GM12864 (cell line): ENCODE measurements around the gene ZNF337.
A peak's percentile ranks its signal among the peaks of the same experiment; 100 is the strongest.
"Not testable (repeated sequence)": the region's sequence is repeated elsewhere in the genome, so short reads cannot be mapped to it uniquely, and the experiment has no call there.

ENCODE experiments used
- DNase-seq: peaks from one replicate; pipeline ENCODE4 v3.0.0-alpha.2; 2011; ENCODE audit warnings: low read depth
- H3K4me3 ChIP-seq: 2 replicates; pipeline ENCODE4 v1.5.1; 2011; ENCODE audit warnings: mild to moderate bottlenecking, low read depth, low read length, control low read depth
- CTCF ChIP-seq: IDR thresholded peaks from 2 replicates; pipeline ENCODE4 v1.5.1; 2011; ENCODE audit warnings: low read depth, mild to moderate bottlenecking, moderate library complexity, low read length, control low read depth, inconsistent platforms; ENCODE audit errors: missing control alignments

ZNF337 gene

DNA sequence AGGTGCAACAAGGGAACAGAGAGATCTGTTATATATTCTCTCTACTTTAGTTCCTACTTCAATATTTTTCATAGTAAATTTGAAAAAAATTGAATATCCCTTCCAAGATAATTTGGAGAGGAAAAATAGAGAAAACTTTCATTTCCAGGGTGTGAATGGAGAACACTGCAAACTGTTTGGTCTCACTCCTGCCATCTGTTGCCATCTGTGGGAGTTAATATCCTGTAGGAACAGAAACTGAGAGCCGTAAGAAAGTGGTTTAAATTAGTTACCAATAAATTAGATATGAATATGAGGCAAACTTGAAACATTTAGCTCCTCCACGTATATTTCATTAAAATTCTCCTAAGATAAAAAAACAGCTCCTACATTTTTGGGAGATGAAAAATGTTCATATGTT, 4.2 kb downstream of the ZNF337 start:
- no peak for TF ChIP-seq CTCF
- no peak for DNase-seq
- no peak overlapping the region for H3K4me3 ChIP-seq

- no peak for DNase-seq
- H3K4me3 ChIP-seq: no peak overlapping the region
- TF ChIP-seq CTCF: no peak
Observed at GRCh38 chr20:25690427-25690826, 6.2 kb downstream of the ZNF337 start.

- no peak overlapping the region for H3K4me3 ChIP-seq
- DNase-seq: no peak
- TF ChIP-seq CTCF: no peak
Observed at GRCh38 chr20:25686081-25687067, 10.3 kb downstream of the ZNF337 start.

DNA sequence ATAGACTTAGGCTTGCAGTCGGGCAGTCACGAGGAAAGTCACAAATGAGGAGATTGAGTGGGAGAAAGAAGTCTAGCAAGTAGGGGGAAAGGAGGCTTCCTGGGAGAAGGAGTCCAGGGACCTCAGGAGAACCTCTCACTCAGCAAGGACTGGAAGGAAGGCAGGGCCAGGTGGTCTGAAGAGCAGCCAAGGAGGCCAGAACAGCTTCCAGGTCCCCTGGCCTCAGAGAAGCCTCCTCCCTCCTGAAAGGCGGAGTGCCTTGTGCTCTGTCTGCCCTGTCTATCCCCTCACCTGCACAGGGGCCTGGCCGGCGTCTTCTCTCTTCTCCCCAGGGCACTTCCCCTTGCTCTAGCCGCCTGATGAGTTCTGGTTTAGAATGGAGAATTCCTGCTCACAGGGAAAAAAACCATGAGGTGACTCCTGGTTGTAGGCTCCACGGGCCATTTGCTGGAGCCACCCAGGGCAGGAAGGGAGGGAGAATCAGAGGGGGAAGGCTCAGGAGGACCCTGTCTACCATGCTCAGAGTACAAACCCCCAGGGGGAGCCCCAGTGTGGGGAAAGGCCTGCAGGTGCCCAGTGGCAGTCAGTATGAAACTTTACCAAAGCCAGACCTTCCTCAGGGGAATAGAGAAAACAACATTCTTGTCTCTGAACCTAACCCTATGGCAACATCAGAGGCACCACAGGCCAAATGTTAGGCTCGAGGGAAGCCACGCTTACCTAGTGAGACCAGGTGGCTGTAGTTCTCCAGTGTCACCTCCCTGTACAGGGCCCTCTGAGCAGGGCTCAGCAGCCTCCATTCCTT, 11.2 kb downstream of the ZNF337 start:
- peak; percentile 31 for TF ChIP-seq CTCF
- no peak for DNase-seq
- H3K4me3 ChIP-seq: no peak overlapping the region

- not testable (repeated sequence) for H3K4me3 ChIP-seq, DNase-seq
Observed at GRCh38 chr20:25683826-25684225, 12.8 kb downstream of the ZNF337 start.

DNA sequence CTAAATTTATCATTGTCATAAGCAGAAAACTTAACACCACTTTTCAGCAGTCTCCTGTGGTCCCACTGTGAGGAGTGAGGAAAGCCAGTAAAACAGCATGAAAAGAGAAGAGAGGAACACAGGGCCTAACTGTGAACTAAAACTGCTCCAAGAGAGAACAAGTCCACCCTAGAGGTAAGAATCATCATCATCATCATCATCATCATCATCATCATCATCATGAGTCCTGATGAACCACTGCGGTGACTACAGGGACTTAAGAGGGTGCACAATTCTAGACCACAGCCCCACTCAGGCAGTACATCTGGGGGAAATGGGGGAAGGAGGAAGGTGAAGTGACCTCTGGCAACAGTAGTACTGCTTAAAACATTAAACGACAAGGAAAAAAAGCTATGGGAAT, 13.6 kb downstream of the ZNF337 start:
- no peak for DNase-seq
- no peak overlapping the region for H3K4me3 ChIP-seq
- TF ChIP-seq CTCF: no peak

DNA sequence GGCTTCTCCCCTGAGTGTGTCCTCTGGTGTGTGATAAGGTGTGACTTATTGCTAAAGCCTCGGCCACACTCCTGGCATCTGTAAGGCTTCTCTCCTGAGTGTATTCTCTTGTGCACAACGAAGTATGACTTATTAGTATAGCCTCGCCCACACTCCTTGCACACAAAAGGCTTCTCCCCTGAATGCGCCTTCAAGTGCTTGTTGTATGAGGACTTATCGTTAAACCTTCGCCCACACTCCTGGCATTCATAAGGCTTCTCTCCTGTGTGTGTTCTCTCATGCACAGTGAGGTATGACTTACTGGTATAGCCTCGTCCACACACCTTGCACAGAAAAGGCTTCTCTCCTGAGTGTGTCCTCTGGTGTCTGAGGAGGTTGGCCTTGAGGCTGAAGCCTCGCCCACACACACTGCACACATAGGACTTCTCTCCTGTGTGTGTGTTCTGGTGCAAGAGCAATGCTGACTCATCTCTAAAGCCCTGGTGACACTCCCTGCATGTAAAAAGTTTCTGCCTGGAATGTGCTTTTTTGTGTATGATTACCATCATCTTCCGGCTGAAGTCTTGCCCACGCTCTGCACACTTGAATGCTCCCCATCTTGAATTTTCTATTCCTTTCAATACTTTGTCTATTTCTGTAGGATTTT, 20.4 kb downstream of the ZNF337 start:
- no peak overlapping the region for H3K4me3 ChIP-seq
- DNase-seq: peak; percentile 37
- no peak for TF ChIP-seq CTCF
